HepG2 (cell line): ENCODE data around the gene HEATR1. TPM values are rescaled to one million over a fixed set of nuclear protein-coding genes. Genes with fewer than 3 reads are reported as not detected.

Experiments used
- ADNP ChIP-seq: sonication (generic); formaldehyde crosslinking; IDR thresholded peaks from 2 replicates; pipeline ENCODE4 v1.4.0; 2020; ENCODE audit warnings: missing genetic modification reagents
- FOXJ3 ChIP-seq: sonication (generic); formaldehyde crosslinking; IDR thresholded peaks from 2 replicates; pipeline ENCODE4 v1.4.0; 2020; ENCODE audit warnings: missing genetic modification reagents, mild to moderate bottlenecking, borderline replicate concordance
- GTF2F1 ChIP-seq: fragments of 150-350 bp; IDR thresholded peaks from 2 replicates; pipeline ENCODE4 v1.6.1; 2014; ENCODE audit warnings: low read length
- NFIB ChIP-seq: sonication (generic); formaldehyde crosslinking; IDR thresholded peaks from 2 replicates; pipeline ENCODE4 v1.9.0; 2021; ENCODE audit warnings: missing genetic modification reagents, mild to moderate bottlenecking, borderline replicate concordance
- PRMT3 ChIP-seq: sonication (generic); formaldehyde crosslinking; IDR thresholded peaks from 2 replicates; pipeline ENCODE4 v1.8.1; 2022; ENCODE audit warnings: low read depth, mild to moderate bottlenecking, moderate library complexity, missing genetic modification reagents, borderline replicate concordance
- TAF1 ChIP-seq: sonication (generic); formaldehyde crosslinking; IDR thresholded peaks from 2 replicates; pipeline ENCODE4 v1.4.0; 2020; ENCODE audit warnings: missing genetic modification reagents
- ZNF124 ChIP-seq: sonication (generic); formaldehyde crosslinking; IDR thresholded peaks from 2 replicates; pipeline ENCODE4 v1.4.0; 2020; ENCODE audit warnings: missing genetic modification reagents
- ZNF224 ChIP-seq: sonication (generic); formaldehyde crosslinking; IDR thresholded peaks from 2 replicates; pipeline ENCODE4 v1.5.0; 2020; ENCODE audit warnings: mild to moderate bottlenecking, missing genetic modification reagents
- polyA plus RNA-seq, 8 experiments: library from polyadenylated mRNA; depleted of rRNA in 3 of 8; stranded (reverse) in 7 of 8; unstranded in 1 of 8; fragments of >200 nt; fragmentation: Illumina TruSeq in 4 of 8; extraction: Trizol in 4 of 8; gene quantifications; 2 replicates each; pipeline versions ENCODE4 v1.2.1 to v1.2.3, GENCODE V29; 2011 to 2016; ENCODE audit warnings: low read depth in 4 of 8, missing spikeins in 1 of 8, mixed read lengths in 1 of 8; ENCODE audit not compliant: insufficient read depth in 1 of 8
- total RNA-seq, 5 experiments: library from RNA; depleted of rRNA; stranded (reverse); fragments of >200 nt; fragmentation: Illumina TruSeq; extraction: Trizol; gene quantifications; 2 replicates each; pipeline ENCODE4 v1.2.3, GENCODE V29; 2016; ENCODE audit warnings: low read depth in 1 of 5
- TF ChIP-seq, protein P1 (sequence below), 2 experiments: sonication (generic) in 1 of 2; formaldehyde crosslinking in 1 of 2; IDR thresholded peaks; 2 replicates each; pipeline versions ENCODE4 v1.5.1 to v1.6.1; 2011 to 2020; ENCODE audit warnings: borderline replicate concordance in 1 of 2, low read depth in 1 of 2, low read length in 1 of 2, mild to moderate bottlenecking in 1 of 2, missing genetic modification reagents in 1 of 2, moderate library complexity in 1 of 2
- TF ChIP-seq, protein P2 (sequence below): sonication (generic); formaldehyde crosslinking; IDR thresholded peaks from 2 replicates; pipeline ENCODE4 v1.5.0; 2020; ENCODE audit warnings: mild to moderate bottlenecking, missing genetic modification reagents, borderline replicate concordance
- TF ChIP-seq, protein P3 (sequence below): sonication (generic); formaldehyde crosslinking; IDR thresholded peaks from 2 replicates; pipeline ENCODE4 v1.5.0; 2020; ENCODE audit warnings: missing genetic modification reagents
- TF ChIP-seq, protein P4 (sequence below), 2 experiments: sonication (generic) in 1 of 2; formaldehyde crosslinking in 1 of 2; IDR thresholded peaks; 2 replicates each; pipeline versions ENCODE4 v1.4.0 to v1.6.1; 2018 to 2020; ENCODE audit warnings: missing genetic modification reagents in 2 of 2, borderline replicate concordance in 1 of 2, low read depth in 1 of 2, mild to moderate bottlenecking in 1 of 2, missing biosample characterization in 1 of 2
- TF ChIP-seq, protein P5 (sequence below): sonication (generic); formaldehyde crosslinking; IDR thresholded peaks from 2 replicates; pipeline ENCODE4 v1.8.0; 2022; ENCODE audit warnings: mild to moderate bottlenecking, missing genetic modification reagents

Gene HEATR1
- total and polyA plus RNA-seq, 2 of the 13 experiments (the other 11 are each of a cell fraction or from before 2014, with no cell fraction given): 10.2 to 45.8 TPM

DNA sequence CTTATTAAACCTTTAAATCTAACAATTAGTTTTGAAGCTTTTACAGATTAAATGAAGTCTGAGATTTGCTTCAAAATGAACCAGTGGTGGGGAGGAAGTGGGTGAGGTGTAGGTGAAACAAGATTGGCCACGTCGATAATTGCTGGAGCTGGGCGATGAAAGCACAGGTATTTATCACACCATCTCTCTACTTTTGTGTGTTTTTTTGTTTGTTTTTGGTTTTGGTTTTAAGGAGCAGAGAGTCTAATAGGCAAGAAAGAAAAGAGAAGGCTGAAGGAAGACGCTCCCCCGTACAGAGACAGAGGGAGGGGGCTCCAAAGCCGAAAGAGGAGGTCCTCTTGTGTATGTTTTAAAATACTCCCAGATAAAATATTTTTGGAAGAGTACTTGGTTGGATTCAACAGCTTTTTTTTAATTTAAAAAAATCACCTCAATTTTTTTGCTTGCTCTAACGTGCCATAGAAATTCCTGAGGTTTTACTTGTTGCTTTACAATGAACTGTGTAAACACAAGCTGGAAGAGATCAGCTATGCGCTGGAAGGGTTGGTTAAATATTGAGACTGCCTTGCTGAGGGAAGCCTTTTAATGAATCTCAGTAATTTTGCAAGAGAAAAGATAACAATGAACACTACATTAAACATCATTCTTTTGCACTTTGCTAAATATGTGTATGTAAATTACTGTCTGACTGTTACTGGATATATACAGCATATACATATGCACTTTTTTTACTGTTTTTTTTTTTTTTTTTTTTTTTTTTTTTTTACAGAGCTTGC lies 87.2 kb downstream of the HEATR1 start (continued):
- TF ChIP-seq, protein P1, sequence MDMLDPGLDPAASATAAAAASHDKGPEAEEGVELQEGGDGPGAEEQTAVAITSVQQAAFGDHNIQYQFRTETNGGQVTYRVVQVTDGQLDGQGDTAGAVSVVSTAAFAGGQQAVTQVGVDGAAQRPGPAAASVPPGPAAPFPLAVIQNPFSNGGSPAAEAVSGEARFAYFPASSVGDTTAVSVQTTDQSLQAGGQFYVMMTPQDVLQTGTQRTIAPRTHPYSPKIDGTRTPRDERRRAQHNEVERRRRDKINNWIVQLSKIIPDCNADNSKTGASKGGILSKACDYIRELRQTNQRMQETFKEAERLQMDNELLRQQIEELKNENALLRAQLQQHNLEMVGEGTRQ (IDR thresholded peaks at IDR 0.05; ENCODE audit: low read depth, low read length): no peak
- TF ChIP-seq, protein P1 (CRISPR knock-in tag; IDR thresholded peaks at IDR 0.05; ENCODE audit: borderline replicate concordance): no peak
- TF ChIP-seq TAF1 (CRISPR knock-in tag) (no peak), NFIB (CRISPR knock-in tag) (no peak), FOXJ3 (CRISPR knock-in tag) (no peak), ADNP (no peak), ZNF124 (CRISPR knock-in tag) (no peak), PRMT3 (CRISPR knock-in tag) (no peak), ZNF224 (CRISPR knock-in tag) (no peak), GTF2F1 (no peak)
- TF ChIP-seq, protein P2, sequence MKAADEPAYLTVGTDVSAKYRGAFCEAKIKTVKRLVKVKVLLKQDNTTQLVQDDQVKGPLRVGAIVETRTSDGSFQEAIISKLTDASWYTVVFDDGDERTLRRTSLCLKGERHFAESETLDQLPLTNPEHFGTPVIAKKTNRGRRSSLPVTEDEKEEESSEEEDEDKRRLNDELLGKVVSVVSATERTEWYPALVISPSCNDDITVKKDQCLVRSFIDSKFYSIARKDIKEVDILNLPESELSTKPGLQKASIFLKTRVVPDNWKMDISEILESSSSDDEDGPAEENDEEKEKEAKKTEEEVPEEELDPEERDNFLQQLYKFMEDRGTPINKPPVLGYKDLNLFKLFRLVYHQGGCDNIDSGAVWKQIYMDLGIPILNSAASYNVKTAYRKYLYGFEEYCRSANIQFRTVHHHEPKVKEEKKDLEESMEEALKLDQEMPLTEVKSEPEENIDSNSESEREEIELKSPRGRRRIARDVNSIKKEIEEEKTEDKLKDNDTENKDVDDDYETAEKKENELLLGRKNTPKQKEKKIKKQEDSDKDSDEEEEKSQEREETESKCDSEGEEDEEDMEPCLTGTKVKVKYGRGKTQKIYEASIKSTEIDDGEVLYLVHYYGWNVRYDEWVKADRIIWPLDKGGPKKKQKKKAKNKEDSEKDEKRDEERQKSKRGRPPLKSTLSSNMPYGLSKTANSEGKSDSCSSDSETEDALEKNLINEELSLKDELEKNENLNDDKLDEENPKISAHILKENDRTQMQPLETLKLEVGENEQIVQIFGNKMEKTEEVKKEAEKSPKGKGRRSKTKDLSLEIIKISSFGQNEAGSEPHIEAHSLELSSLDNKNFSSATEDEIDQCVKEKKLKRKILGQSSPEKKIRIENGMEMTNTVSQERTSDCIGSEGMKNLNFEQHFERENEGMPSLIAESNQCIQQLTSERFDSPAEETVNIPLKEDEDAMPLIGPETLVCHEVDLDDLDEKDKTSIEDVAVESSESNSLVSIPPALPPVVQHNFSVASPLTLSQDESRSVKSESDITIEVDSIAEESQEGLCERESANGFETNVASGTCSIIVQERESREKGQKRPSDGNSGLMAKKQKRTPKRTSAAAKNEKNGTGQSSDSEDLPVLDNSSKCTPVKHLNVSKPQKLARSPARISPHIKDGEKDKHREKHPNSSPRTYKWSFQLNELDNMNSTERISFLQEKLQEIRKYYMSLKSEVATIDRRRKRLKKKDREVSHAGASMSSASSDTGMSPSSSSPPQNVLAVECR: no peak
- TF ChIP-seq, protein P3, sequence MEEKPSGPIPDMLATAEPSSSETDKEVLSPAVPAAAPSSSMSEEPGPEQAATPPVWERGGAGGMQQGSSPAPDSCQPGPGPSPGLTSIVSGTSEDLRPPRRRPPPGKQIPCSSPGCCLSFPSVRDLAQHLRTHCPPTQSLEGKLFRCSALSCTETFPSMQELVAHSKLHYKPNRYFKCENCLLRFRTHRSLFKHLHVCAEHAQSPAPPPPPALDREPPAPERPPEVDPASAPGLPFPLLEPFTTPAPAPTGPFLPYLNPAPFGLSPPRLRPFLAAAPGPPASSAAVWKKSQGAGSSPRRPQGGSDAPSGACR (CRISPR knock-in tag): no peak
- TF ChIP-seq, protein P4, sequence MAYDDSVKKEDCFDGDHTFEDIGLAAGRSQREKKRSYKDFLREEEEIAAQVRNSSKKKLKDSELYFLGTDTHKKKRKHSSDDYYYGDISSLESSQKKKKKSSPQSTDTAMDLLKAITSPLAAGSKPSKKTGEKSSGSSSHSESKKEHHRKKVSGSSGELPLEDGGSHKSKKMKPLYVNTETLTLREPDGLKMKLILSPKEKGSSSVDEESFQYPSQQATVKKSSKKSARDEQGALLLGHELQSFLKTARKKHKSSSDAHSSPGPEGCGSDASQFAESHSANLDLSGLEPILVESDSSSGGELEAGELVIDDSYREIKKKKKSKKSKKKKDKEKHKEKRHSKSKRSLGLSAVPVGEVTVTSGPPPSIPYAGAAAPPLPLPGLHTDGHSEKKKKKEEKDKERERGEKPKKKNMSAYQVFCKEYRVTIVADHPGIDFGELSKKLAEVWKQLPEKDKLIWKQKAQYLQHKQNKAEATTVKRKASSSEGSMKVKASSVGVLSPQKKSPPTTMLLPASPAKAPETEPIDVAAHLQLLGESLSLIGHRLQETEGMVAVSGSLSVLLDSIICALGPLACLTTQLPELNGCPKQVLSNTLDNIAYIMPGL (CRISPR knock-in tag; IDR thresholded peaks at IDR 0.05; ENCODE audit: borderline replicate concordance in 1 of 2, low read depth in 1 of 2): no peak
- TF ChIP-seq, protein P5, sequence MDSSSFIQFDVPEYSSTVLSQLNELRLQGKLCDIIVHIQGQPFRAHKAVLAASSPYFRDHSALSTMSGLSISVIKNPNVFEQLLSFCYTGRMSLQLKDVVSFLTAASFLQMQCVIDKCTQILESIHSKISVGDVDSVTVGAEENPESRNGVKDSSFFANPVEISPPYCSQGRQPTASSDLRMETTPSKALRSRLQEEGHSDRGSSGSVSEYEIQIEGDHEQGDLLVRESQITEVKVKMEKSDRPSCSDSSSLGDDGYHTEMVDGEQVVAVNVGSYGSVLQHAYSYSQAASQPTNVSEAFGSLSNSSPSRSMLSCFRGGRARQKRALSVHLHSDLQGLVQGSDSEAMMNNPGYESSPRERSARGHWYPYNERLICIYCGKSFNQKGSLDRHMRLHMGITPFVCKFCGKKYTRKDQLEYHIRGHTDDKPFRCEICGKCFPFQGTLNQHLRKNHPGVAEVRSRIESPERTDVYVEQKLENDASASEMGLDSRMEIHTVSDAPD (CRISPR knock-in tag): no peak
